GM19043 (cell line): Measurements from ENCODE around the gene ARHGAP27.

Experiments used
- ATAC-seq: cut with Tn5 transposase; IDR thresholded peaks from one replicate; pipeline ENCODE4 v1.9.1; 2021; ENCODE audit warnings: low read depth; ENCODE audit not compliant: unreplicated experiment

ARHGAP27 gene

DNA sequence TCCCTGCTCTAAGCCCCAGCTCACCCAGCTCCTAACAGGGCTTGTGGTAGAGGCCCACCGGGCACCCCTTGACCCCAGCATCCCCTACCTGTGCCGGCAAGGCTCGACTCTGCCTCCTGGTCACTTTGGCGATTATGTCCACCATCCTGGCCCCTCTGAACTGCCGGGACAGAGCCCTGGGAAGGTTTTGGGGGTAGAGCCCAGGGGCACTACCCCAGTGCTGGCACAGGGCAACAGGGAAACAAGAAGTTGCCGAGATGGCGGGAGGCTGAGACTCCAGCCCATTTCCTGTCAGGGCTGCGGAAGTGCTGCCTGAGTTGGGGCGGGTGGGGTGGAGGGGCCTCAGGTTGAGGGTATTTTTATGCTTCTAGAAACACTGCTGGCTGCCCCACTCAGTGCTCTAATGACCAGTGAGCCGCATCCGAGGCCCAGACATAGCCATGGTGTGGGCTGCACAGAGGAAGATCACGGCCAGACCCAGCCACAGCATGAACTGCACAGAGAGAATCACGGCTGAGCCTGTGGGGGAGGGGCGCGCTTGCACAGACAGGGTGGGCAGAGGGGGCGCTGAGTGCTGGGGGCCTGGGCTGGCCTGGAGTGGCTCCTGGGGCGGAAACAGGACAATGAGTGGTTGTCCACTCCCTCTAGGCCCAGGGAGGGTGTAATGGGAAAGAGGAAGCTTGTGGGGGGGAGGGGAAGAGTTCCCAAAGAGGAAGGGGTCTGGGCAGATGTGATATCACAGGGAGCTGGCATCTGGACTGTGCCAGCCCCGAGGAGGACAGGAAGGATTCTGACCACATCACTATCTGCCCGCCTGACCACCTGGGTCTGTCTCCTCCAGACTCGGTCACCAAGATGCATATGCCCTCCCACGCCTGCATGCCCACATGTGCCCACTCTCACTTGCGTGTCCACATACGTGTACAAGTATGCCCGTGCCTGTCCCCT is 22.3 kb downstream of the ARHGAP27 start:
- no peak for ATAC-seq

DNA sequence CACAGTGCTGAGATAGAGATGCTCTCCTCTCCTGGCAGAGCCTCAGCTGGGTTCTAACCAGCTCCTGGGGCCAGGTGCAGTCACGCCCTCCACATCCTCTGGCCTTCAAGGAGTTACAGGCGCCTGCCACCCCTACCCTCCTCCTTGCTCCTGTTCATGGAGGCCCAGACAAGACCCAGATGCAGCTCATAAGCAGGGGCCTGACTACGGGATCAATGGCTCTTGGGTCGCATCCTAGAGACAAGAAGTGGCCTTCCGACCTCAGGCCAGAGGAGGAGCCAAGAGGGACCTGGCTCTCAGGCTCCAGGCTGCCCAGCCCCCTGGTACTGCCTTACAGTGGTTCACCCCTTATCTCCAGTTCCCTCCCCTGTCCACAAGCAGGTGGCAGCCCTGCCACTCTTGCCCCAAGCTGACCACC is 23.0 kb downstream of the ARHGAP27 start:
- no peak for ATAC-seq

DNA sequence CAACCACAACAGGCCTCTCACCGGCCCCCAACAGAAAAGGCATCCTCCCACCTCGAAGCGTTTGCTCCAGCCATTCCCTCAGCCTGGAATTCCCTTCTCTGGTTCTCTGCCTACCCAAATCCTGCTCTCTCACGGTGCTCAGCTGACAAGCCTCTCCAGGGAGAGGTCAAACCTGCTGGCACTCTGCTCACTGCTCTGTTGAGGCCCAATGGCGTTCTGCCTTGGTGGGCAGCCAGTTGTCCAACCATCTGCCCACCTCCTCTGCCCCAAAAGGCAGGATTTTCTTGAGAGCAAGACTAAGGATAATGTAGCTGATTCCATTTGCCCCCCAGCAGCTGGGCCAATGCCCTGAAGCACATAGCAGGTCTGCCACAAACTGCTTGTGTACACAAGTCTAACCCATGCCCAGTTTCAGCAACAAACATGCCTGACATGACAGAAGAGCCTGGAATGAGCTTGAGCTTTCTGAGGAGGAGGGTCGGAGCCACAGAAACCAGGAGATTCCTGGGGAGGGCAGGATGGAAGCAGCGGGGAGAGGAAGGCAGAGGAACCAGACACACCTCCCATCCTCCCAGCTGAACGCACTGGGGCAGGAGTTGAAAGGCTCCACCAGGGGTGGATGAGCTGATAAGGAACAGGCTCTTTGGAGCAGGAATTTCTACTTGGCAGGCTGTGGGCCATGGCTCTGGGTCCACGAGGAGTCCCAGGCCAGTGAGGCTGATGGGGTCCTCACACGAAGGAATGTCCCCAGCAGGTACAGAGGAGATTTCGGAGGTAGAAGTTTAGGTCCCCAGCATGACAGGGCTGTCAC is 23.9 kb downstream of the ARHGAP27 start:
- ATAC-seq: no peak

DNA sequence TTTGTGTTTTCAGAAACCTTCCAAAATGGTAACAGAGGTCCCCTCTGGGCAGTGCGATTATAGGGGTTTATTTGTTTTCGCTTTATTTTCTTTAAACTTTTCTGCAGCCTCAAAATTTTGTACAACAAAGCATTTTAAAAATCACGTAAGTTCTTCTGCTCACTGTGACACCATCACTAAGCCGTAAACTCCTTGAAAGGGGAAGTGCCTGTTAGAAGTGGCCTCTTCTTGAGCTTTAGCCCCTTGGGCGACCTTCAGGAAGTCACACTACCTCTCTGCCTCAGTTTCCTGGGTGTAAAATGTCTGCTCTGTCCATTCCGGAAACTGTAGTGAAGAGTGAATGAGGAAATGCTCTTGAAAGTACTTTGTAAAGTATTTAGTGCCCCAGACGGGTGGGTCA is 26.6 kb downstream of the ARHGAP27 start:
- no peak for ATAC-seq

DNA sequence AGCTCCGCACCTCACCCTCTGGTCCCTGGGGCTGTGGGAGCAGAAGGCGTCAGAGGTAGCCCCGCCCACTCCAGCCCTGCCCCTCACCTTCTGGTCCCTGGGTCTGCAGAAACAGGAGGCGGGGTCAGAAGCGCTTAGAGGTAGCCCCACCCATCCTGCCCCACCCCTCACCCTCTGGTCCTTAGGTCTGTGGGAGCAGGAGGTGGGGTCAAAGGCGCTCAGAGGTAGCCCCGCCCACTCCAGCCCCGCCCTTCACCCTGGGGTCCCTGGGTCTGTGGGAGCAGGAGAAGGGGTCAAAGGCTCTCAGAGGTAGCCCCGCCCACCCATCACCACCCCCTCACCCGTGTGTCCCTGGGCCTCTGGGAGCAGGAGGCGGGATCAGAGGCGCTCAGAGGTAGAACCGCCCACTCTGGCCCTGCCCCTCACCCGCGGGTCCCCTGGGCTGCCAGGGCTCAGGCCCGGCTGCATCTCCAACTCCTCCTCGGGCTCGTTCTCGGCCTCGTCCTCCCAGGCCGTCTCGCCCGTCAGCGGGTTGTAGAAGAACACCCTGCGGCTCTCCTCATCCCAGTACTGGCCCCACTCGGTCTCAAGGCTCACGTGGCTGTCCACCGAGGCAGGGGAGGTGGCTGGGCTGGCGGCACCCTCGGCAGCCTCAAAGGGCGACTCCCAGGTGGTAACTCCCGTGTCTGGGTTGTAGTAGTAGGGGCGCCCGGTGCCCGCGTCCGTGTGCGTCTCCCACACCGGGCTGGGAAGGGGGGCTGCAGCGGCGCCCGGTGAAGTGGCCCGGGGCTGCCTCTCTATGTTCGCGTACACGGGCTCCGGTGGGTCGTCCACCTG is 27.2 kb downstream of the ARHGAP27 start:
- ATAC-seq: no peak

DNA sequence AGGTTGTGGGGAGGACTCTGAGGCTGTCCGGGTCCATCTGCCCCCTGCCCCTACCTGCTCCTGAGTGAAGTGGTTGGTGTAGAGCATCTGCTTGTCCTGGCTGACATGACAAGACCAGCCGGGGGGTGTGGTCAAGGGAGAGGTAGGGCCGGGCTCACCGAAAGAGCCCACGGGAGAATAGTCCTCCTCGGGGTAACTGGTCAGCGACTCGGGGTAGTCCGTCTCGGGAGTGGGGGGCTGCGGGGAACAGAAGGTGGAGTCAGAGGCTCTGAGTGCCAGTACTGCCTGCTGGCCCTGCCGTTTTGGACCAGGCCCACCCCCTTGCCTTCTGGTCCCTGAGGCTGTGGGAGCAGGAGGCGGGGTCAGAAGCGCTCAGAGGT is 27.8 kb downstream of the ARHGAP27 start:
- ATAC-seq: no peak

DNA sequence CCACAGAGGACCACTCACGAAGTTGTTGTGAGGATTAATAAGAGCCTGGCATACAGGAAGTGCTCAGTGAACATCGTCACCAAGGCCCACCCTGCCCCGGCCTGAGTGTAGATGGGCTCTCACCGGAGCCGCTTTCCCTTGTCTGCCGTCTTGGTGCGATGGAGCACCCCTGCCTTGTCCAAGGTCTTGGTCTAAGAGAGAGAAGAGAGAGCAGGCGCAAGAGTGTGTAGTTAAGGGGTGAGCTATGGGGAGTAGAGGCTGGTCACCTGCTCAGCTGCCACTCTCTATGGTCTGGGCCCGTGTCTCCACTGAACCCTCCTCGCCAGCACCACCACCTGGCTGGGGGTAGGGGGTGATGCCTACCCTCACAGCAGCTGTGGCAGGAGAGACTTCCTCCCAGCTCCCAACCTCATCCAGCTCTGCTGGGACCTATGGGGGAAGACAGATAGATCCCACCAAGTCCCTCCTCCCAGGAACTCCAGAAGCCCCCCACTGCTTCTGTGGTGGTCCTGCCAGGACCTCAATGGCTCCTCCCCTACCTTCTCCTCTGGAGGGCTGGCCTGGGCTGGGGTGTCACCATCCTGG is 28.7 kb downstream of the ARHGAP27 start:
- ATAC-seq: no peak

DNA sequence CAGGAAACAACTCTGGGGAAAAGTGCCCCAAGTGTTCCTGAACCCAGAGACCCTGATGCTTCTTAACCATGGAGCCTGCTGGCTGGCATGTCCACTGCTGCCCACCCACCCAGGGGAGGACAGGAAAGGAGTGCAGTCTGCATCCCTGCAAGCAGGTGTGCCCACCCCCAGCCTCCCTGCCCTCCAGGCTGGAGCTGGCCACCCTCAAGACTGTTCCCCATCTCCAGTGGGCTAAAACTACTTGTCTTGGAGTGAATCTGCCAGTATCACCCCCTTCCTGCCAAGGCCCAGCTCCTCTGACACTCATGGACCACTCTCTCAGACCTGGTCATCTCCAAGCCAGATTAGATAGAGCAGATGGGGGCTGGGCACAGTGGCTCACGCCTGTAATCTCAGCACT is 29.8 kb downstream of the ARHGAP27 start:
- ATAC-seq: no peak

DNA sequence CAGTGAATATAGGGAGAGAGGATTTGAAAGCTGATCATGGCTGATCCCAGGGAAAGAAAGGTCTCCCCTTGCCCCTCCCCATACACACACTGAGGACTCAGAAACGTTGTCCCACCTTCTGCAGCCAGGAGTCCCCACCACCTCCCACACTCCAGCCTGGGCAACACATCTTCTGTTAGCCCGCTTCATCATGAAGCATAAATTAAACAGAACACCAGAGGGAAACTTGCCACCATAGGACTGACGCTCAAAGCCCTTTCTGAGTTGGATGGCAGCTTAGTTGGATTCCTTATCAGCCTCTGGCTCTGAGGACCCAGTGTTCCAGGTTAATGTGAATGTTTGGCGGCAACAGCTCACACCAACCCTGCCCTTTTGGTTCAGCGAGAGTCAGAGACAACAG is 33.9 kb downstream of the ARHGAP27 start:
- ATAC-seq: no peak

DNA sequence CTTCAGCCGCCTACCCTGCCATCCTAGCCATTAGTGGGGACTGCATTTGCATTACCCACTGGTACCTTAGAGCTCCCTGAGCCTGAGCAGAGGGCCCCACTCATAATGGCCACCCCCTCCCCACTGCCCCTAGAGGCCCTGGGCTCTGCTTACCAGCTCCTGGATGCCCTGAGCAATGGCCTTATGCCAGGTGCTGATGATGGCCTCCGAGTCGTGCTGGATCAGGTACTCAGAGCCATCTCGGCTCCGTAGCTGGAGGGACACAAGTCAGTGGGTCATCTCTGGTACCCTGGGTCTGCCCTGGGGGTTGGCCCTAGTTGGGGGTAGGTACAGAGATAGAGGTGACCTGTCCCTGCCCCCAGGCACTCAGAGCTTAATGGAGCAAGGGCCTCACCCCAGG is 34.9 kb downstream of the ARHGAP27 start:
- no peak for ATAC-seq

DNA sequence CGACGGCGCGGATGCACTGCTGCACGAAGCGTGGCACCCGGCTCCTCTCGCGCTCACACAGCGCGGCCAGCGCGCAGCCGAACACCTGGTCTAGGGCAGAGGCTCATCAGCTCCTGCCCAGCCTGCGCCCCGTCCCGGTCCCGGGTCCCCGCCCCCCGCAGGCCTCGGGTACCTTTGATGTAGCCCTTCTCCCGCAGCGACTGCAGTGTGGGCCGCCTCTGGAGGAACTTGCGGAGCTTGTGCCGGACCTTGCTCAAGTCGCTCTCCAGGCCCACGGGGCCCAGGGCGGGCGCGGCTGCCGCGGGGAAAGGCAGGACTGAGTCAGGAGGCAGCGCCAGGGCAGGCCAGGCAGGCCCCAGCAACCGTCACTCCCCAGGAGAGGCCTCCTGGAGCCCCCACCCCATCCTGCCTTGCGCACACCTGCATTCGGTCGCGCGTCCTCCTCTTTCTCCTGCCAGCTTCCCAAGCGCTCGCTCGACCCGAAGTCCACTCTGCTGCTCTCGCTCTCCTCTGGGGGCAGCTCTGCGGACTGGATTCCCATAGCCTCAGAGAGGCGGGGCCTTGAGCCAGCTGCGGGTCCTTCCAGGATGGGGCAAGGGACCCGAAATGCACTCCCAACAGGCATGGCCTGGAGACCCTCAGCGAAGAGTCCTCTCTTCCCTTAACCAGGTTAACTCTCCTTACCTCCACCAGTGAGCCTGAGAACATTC is 36.0 kb downstream of the ARHGAP27 start:
- ATAC-seq: no peak

DNA sequence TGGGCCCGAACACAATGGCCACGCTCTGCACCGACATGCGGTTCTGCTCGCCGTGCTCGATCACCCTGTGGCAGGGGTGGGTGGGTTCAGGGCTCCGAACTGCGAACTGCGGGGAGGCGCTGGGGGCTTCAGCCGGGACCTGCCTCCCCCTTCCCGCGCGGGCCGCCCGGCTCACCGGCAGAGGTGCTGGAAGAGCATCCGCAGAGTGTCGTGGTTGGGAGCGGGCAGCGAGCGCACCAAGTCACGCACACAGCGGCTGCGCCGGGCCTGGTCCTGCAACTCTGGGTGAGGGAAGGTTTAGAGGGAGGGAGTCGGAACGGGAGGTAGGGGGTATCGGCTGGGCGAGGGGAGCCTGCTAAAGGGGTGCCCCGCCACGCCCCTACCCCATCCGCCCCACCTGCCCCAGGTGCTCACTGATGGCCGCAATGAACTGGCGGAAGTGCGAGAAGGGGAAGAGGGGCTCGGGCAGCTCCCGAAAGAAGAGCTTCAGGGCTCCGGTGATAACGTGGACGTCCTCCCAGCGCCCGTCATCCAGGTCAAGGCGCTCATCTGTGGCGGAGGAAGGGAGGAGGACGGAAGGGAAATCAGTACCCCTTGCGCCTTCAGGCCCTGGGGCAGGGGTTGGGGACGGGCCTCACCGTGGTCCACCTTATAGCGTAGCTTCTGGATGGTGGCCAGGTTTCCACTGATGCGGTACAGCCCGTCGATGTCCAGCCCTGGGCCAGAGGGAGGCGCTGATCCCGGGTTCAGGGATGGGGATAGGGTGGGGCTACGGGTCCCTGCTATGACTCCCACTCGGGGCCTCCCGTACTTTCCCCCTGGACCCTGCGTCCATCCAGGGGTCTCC is 36.9 kb downstream of the ARHGAP27 start:
- ATAC-seq: no peak

DNA sequence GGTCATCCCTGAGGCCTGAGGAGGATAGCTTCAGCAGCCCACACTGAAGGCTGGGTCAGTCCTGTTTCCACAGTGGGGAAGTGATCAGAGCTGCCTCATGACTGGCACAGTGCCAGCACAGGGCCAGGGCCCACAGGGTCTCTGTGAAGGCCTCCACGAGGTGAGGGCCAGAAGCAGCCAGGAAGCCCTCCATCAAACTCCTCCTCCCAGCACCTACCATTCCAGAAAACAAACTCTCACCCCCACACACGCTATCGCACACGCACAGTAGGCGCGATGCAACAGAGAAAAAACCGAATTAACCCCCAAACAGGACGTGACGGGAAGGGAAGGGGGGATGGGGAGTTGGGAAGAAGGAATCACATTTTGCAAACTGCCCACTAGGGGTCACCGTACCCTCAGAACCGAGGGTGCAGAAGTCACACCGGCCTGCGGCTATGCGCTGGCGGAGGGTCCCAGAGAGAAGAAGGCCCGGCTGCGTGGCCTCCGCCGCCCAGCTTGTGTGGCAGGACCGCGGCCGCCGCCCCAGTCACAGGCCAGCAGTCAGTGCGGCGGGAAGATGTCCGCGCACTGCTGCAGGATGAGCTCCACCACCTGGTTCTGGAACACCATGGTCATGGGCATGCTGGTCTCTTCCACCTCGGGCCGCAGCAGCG is 37.6 kb downstream of the ARHGAP27 start:
- no peak for ATAC-seq

DNA sequence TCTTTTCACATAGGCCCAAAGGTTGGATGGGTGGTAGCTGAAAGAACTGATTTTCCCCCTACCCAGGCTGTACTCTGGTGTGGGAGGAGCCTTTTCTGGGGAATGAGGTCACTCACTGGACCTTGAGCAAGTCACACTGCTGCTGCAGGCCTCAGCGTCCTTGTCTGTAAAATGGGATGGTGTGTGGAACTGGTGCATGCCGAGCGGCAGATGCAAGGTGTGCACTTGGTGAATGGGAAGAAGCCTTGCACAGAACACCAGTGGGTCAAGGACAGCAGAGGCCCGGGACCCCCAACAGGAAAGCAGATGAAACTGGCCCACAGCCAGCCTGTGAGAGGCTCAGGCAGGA is 38.1 kb downstream of the ARHGAP27 start:
- no peak for ATAC-seq

DNA sequence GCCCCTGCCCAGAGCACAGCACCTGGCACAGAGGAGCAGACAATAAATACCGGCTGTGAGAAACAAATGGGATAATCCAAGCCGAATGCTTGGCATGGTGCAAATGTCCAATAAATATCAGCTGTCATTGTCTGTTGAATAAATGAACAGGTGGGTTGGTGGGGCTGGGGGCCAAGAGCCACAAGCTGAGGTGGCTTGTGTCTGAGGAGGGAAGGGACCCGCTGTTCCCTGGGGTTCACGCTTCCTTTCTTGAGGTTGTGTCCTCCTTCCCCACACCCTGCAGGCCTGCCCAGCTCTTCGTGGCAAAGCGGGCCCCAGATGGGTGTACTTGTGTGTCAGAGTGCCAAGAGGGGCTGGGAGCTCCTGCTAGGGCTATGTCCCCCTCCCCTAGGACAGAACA is 38.6 kb downstream of the ARHGAP27 start:
- no peak for ATAC-seq

DNA sequence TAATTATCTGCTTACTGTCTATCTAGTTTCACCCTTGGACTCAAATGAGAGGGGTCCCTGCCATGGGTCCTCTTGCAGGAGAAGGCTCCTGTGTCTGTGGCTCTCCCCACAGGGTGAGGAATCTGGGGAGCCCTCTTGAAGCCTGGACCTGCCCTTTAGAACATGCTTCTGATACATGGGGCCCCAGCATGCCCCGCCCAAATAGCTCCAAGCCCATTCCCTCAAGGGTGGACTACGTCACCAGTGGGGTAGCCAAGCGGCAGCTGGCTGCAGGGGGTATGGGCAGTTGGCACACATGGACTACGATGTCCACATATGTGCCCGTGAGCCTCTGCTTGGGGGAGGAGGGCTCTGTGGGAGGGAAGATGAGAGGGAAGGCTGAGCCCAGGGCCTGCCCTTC is 39.3 kb downstream of the ARHGAP27 start:
- no peak for ATAC-seq

DNA sequence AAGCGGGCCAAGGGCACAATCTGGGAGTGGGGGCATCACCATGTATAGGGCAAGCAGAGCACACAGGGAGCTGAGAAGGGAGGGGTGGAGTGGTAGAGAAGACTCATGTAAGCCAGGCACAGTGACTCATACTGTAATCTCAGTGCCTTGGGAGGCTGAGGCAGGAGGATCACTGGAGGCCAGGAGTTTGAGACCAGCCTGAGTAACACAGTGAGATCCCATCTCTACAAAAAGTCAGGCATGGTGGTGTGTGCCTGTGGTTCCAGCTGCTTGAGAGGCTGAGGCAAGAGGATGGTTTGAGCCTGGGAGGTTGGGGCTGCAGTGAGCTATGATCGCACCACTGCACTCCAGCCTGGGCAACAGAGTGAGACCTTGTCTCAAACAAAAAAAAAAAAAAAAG is 40.8 kb downstream of the ARHGAP27 start:
- ATAC-seq: no peak

DNA sequence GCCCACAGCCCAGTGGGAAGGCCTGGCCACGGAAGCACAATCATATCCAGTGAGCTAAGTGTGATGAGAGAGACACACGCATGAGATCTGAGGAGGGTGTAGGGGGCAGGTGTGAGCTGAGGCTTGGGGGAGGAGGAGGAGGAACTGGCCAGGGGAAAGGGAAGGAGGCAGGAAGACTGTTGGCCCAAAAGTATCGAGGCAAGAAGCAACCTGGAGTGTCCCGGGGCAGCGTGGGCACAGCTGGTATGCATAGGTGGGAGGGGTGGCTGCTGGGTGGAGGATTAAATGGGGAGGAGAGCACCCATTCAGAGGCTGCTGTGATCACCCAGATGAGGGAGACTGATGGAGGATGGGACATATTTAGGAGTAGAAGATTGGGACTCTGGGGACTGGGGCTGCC is 41.4 kb downstream of the ARHGAP27 start:
- ATAC-seq: no peak

DNA sequence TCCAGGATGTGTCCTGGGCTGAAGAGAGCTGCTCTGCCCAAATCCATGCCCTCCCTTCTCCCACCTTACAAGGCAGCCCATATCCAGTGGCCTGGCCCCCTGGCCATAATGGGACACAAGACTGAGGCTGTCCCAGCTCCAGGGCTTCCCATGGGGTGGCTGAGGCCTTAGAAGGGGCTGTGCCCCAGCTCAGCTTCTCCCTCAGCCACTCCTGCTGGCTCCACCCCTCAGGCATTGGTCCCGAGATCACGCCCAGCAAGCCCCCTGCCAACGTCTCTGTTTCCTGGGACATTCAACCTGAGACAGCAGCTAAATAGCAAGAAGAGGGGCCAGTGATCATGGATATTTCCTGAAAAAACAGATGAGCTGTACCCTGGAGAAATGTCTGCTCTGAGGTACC is 43.3 kb downstream of the ARHGAP27 start:
- no peak for ATAC-seq
